HEK293 (cell line): ENCODE results near the gene CD109.

Source experiments
- FEZF1 ChIP-seq: fragments of 450-650 bp; formaldehyde crosslinking; IDR thresholded peaks from 2 replicates; pipeline ENCODE4 v1.5.1; 2016; ENCODE audit warnings: missing biosample characterization, missing genetic modification characterization
- PRDM10 ChIP-seq: fragments of 450-650 bp; formaldehyde crosslinking; IDR thresholded peaks from 2 replicates; pipeline ENCODE4 v1.5.1; 2016; ENCODE audit warnings: missing biosample characterization, missing genetic modification characterization
- TRIM28 ChIP-seq: IDR thresholded peaks from 2 replicates; pipeline ENCODE4 v1.6.1; 2011; ENCODE audit warnings: low read length, control low read depth, borderline replicate concordance
- ZNF133 ChIP-seq: fragments of 450-650 bp; formaldehyde crosslinking; IDR thresholded peaks from 2 replicates; pipeline ENCODE4 v1.5.1; 2016; ENCODE audit warnings: missing biosample characterization, missing genetic modification characterization
- ZNF174 ChIP-seq: fragments of 450-650 bp; formaldehyde crosslinking; IDR thresholded peaks from 2 replicates; pipeline ENCODE4 v1.5.0; 2017; ENCODE audit warnings: missing biosample characterization, mild to moderate bottlenecking, missing genetic modification characterization
- ZNF184 ChIP-seq: fragments of 450-650 bp; IDR thresholded peaks from 2 replicates; pipeline ENCODE4 v1.5.1; 2018; ENCODE audit warnings: missing biosample characterization, mild to moderate bottlenecking, missing genetic modification characterization
- ZNF223 ChIP-seq: fragments of 450-650 bp; formaldehyde crosslinking; IDR thresholded peaks from 2 replicates; pipeline ENCODE4 v1.5.1; 2016; ENCODE audit warnings: missing biosample characterization, missing genetic modification characterization
- ZNF664 ChIP-seq: fragments of 450-650 bp; formaldehyde crosslinking; IDR thresholded peaks from 2 replicates; pipeline ENCODE4 v1.5.1; 2016; ENCODE audit warnings: missing biosample characterization, missing genetic modification characterization
- ZNF701 ChIP-seq: fragments of 450-650 bp; formaldehyde crosslinking; IDR thresholded peaks from 2 replicates; pipeline ENCODE4 v1.5.1; 2016; ENCODE audit warnings: missing biosample characterization, missing genetic modification characterization
- ZNF747 ChIP-seq: fragments of 450-650 bp; formaldehyde crosslinking; IDR thresholded peaks from 2 replicates; pipeline ENCODE4 v1.5.1; 2016; ENCODE audit warnings: missing biosample characterization, missing genetic modification characterization
- TF ChIP-seq, protein P1 (sequence below): fragments of 450-650 bp; formaldehyde crosslinking; conservative IDR thresholded peaks from 2 replicates; pipeline ENCODE4 v1.5.1; 2016; ENCODE audit warnings: low read depth, missing biosample characterization, missing genetic modification characterization
- TF ChIP-seq, protein P2 (sequence below): fragments of 450-650 bp; formaldehyde crosslinking; IDR thresholded peaks from 2 replicates; pipeline ENCODE4 v1.5.1; 2016; ENCODE audit warnings: missing biosample characterization, missing genetic modification characterization
- TF ChIP-seq, protein P3 (sequence below): fragments of 450-650 bp; formaldehyde crosslinking; IDR thresholded peaks from 2 replicates; pipeline ENCODE4 v1.5.1; 2016; ENCODE audit warnings: missing biosample characterization, missing genetic modification characterization, borderline replicate concordance
- TF ChIP-seq, protein P4 (sequence below): fragments of 450-650 bp; formaldehyde crosslinking; IDR thresholded peaks from 2 replicates; pipeline ENCODE4 v1.5.1; 2016; ENCODE audit warnings: missing biosample characterization, missing genetic modification characterization

DNA sequence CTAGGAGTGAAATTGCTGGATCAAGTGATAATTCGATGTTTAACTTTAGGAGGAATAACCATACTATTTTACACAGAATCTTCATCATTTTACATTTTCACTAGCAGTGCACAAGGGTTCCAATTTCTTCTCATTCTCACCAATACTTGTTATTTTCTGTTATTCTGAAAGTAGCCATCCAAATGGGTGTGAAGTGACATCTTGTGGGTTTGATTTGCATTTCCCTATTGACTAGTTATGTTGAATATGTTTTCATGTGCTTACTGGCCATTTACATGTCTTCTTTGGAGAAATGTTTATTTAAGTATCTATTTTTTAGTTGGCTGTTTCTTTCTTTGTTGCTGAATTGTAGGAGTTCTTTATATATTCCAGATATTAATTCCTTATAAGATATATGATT lies 164.3 kb downstream of the CD109 start:
- TF ChIP-seq TRIM28 (no peak), ZNF701 (no peak), ZNF664 (tag by site-specific recombination) (no peak), FEZF1 (no peak), PRDM10 (tag by site-specific recombination) (no peak), ZNF223 (tag by site-specific recombination) (no peak), ZNF184 (tag by site-specific recombination) (no peak), ZNF747 (tag by site-specific recombination) (no peak), ZNF133 (tag by site-specific recombination) (no peak), ZNF174 (tag by site-specific recombination) (no peak)
- TF ChIP-seq, protein P1, sequence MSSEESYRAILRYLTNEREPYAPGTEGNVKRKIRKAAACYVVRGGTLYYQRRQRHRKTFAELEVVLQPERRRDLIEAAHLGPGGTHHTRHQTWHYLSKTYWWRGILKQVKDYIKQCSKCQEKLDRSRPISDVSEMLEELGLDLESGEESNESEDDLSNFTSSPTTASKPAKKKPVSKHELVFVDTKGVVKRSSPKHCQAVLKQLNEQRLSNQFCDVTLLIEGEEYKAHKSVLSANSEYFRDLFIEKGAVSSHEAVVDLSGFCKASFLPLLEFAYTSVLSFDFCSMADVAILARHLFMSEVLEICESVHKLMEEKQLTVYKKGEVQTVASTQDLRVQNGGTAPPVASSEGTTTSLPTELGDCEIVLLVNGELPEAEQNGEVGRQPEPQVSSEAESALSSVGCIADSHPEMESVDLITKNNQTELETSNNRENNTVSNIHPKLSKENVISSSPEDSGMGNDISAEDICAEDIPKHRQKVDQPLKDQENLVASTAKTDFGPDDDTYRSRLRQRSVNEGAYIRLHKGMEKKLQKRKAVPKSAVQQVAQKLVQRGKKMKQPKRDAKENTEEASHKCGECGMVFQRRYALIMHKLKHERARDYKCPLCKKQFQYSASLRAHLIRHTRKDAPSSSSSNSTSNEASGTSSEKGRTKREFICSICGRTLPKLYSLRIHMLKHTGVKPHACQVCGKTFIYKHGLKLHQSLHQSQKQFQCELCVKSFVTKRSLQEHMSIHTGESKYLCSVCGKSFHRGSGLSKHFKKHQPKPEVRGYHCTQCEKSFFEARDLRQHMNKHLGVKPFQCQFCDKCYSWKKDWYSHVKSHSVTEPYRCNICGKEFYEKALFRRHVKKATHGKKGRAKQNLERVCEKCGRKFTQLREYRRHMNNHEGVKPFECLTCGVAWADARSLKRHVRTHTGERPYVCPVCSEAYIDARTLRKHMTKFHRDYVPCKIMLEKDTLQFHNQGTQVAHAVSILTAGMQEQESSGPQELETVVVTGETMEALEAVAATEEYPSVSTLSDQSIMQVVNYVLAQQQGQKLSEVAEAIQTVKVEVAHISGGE (tag by site-specific recombination), result no peak
- TF ChIP-seq, protein P2, sequence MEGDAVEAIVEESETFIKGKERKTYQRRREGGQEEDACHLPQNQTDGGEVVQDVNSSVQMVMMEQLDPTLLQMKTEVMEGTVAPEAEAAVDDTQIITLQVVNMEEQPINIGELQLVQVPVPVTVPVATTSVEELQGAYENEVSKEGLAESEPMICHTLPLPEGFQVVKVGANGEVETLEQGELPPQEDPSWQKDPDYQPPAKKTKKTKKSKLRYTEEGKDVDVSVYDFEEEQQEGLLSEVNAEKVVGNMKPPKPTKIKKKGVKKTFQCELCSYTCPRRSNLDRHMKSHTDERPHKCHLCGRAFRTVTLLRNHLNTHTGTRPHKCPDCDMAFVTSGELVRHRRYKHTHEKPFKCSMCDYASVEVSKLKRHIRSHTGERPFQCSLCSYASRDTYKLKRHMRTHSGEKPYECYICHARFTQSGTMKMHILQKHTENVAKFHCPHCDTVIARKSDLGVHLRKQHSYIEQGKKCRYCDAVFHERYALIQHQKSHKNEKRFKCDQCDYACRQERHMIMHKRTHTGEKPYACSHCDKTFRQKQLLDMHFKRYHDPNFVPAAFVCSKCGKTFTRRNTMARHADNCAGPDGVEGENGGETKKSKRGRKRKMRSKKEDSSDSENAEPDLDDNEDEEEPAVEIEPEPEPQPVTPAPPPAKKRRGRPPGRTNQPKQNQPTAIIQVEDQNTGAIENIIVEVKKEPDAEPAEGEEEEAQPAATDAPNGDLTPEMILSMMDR (tag by site-specific recombination), result no peak
- TF ChIP-seq, protein P3, sequence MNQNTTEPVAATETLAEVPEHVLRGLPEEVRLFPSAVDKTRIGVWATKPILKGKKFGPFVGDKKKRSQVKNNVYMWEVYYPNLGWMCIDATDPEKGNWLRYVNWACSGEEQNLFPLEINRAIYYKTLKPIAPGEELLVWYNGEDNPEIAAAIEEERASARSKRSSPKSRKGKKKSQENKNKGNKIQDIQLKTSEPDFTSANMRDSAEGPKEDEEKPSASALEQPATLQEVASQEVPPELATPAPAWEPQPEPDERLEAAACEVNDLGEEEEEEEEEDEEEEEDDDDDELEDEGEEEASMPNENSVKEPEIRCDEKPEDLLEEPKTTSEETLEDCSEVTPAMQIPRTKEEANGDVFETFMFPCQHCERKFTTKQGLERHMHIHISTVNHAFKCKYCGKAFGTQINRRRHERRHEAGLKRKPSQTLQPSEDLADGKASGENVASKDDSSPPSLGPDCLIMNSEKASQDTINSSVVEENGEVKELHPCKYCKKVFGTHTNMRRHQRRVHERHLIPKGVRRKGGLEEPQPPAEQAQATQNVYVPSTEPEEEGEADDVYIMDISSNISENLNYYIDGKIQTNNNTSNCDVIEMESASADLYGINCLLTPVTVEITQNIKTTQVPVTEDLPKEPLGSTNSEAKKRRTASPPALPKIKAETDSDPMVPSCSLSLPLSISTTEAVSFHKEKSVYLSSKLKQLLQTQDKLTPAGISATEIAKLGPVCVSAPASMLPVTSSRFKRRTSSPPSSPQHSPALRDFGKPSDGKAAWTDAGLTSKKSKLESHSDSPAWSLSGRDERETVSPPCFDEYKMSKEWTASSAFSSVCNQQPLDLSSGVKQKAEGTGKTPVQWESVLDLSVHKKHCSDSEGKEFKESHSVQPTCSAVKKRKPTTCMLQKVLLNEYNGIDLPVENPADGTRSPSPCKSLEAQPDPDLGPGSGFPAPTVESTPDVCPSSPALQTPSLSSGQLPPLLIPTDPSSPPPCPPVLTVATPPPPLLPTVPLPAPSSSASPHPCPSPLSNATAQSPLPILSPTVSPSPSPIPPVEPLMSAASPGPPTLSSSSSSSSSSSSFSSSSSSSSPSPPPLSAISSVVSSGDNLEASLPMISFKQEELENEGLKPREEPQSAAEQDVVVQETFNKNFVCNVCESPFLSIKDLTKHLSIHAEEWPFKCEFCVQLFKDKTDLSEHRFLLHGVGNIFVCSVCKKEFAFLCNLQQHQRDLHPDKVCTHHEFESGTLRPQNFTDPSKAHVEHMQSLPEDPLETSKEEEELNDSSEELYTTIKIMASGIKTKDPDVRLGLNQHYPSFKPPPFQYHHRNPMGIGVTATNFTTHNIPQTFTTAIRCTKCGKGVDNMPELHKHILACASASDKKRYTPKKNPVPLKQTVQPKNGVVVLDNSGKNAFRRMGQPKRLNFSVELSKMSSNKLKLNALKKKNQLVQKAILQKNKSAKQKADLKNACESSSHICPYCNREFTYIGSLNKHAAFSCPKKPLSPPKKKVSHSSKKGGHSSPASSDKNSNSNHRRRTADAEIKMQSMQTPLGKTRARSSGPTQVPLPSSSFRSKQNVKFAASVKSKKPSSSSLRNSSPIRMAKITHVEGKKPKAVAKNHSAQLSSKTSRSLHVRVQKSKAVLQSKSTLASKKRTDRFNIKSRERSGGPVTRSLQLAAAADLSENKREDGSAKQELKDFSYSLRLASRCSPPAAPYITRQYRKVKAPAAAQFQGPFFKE, result no peak
- TF ChIP-seq, protein P4, sequence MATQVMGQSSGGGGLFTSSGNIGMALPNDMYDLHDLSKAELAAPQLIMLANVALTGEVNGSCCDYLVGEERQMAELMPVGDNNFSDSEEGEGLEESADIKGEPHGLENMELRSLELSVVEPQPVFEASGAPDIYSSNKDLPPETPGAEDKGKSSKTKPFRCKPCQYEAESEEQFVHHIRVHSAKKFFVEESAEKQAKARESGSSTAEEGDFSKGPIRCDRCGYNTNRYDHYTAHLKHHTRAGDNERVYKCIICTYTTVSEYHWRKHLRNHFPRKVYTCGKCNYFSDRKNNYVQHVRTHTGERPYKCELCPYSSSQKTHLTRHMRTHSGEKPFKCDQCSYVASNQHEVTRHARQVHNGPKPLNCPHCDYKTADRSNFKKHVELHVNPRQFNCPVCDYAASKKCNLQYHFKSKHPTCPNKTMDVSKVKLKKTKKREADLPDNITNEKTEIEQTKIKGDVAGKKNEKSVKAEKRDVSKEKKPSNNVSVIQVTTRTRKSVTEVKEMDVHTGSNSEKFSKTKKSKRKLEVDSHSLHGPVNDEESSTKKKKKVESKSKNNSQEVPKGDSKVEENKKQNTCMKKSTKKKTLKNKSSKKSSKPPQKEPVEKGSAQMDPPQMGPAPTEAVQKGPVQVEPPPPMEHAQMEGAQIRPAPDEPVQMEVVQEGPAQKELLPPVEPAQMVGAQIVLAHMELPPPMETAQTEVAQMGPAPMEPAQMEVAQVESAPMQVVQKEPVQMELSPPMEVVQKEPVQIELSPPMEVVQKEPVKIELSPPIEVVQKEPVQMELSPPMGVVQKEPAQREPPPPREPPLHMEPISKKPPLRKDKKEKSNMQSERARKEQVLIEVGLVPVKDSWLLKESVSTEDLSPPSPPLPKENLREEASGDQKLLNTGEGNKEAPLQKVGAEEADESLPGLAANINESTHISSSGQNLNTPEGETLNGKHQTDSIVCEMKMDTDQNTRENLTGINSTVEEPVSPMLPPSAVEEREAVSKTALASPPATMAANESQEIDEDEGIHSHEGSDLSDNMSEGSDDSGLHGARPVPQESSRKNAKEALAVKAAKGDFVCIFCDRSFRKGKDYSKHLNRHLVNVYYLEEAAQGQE (tag by site-specific recombination), result no peak
